Activated CD4-positive, CD25-positive, alpha-beta regulatory T cell treated with anti-CD3 and anti-CD28 coated beads, Interleukin-2, amount 50 U/mL, for 24 hours (primary cell): Measurements from ENCODE around the gene KRT84.

ENCODE experiments used
- ATAC-seq, 2 donors: fragments of 150-1000 bp; cut with Tn5 transposase; one replicate each; pipeline ENCODE4 v1.10.0; 2021; ENCODE audit warnings: mild to moderate bottlenecking in 1 of 2, moderate library complexity in 1 of 2

The KRT84 gene

DNA sequence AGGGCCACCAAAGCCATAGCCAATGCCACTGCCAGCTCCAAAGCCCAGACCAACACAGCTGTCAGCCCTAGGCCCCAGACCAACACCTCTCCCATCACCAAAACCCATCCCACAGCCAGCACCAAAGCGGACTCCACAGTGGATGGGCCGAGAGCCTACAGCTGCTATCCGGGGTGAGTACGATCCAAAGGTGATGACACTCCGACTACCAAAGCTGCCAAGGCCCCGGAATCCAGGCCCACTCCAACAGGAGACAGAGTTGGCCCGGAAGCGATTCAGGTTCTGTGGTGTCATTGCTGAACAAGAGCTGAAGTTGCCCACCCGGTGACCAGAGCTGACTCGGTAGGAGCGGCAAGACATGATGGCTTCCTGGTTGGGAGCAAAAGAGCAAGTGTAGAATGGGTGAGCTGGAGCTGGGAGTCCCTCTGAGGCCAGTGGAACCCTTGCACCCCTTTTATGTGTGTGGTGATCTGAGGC, at the start of gene KRT84:
Gene KRT84, minus strand, starts transcription at position 427 of the 477 bp plus-strand sequence. Its CDS starts 67 bp downstream, at position 360.
- no peak for ATAC-seq

- no peak for ATAC-seq
Measured at GRCh38 chr12:52434760-52435530, 49.5 kb upstream of the KRT84 start.

DNA sequence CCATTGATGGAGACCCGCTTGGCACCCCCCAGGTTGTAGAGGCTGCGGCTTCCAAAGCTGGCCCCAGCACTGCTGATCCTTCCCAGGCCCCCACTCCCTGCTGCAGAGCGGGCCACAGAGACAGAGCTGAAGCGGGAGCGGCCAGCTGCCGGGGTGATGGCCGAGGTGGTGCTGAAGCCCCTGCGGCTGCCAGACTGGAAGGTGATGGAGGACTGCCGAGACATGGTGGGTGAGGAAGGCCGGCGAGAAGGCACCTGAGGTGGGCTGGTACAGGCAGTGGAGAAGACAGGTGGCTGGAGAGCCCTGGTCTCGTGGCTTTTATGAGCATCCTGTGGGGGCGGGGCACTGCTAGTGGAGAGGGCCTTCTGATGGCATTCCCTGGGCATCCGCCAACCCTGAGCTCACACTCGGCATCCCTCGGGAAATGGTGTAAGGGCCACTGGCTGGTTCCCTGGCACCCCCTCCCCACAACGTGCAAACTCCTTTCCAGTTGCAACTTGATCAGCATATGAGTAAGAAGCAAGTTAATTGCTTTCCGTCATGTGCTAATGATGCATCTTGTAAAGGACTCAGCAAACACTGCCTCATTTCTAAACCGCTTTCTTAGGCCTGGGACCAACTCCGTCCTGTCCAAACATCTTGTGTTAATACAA, 48.8 kb upstream of the KRT84 start, which contains the start of gene KRT75:
Gene KRT75, minus strand, starts transcription at position 291 of the 653 bp plus-strand sequence. Its CDS starts 67 bp downstream, at position 224.
- ATAC-seq: no peak

DNA sequence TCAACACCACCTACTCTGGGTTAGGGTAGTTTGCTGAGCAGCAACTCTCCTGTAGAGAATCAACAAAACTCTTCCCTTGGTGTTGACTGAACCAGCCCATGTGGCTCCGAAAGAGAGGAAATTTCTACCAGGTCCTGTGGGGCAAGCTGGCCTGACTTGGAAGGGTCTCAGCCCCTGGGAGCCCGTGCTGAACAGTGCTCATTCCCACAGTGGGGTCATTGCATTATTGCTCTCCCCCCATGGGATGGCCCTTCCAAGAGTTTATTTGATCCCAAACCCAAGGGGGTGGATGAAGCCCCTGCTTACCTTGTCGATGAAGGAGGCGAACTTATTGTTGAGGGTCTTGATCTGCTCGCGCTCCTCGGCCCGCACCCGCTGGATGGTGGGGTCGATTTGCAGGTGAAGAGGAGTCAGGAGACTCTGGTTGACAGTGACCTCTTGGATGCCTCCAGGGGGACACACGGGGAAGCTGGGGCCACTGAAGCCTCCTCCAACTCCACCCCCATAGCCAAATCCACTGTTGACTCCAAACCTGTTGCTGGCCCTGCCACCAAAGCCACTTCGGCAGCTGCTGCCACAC, 48.1 kb upstream of the KRT84 start:
- no peak for ATAC-seq

DNA sequence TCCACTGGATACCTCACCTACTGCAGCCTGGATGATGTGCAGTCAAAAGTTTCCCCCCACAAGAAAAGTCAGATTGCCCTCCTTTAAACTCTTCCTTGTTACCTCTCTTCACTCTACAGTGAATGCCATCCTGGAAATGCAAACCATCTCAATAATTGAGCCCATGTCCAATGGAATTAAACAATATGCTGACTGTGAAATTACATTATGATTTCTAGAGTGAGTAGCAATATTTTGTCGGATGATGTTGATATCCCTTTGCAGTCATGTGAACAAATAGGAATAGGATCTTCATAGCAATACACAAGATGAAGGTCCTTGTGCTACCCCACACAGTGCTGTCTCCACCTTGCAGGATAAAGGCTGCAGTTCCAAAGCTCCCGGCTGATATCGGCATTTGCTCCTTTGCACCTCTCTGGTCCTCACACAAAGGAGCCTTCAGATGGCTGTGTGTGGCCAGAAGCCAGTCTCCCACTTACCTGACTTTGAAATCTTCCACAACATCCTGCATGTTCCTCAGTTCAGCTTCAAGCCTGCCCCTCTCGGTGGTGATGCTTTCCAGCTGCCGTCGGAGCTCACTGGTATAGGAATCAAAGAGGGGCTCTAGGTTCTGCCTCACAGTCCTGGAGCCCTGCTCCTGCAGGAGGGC, 47.2 kb upstream of the KRT84 start:
- no peak for ATAC-seq

- no peak for ATAC-seq
Measured at GRCh38 chr12:52428121-52428520, 42.7 kb upstream of the KRT84 start.

- ATAC-seq: no peak
Measured at GRCh38 chr12:52427083-52427482, 41.6 kb upstream of the KRT84 start.

DNA sequence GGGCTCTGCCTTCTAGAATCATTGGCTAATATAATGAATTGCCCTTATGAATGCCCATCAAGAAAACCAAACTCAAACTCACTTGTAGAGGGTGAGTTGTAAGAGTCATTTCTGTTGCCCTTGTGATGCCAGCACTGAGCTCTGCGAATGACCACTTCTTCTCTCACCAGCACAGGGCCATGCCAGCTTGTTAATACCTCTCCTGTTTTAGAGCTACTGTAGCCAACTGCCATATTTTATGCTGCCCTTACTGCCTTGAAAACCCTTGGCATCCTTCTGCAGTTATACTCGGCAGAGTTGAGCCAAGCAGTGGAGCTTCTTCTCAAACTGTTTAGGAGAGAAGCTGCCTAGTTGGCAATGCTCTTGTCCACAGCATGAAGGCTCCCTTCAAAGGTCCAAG, 40.6 kb upstream of the KRT84 start:
- no peak for ATAC-seq

DNA sequence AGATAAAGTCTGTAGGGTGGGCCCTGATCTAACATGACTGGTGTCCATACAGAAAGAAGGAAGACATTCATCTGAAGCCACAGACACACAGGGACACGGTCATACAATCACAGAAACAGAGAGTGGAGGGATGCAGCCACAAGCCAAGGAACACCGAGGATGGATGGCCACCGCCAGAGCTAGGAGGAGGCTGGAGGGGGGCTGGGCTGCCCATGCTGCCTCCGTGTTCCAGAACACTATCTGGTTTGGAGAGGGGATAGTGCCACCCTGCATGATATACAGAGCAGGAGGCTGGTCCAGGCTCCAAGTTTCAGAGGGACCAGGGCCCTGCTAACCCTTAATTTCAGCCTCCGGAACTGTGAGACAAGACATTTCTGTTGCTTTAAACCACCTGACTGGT, 40.0 kb upstream of the KRT84 start:
- no peak for ATAC-seq

- ATAC-seq: no peak
Measured at GRCh38 chr12:52423661-52424500, 38.4 kb upstream of the KRT84 start.

DNA sequence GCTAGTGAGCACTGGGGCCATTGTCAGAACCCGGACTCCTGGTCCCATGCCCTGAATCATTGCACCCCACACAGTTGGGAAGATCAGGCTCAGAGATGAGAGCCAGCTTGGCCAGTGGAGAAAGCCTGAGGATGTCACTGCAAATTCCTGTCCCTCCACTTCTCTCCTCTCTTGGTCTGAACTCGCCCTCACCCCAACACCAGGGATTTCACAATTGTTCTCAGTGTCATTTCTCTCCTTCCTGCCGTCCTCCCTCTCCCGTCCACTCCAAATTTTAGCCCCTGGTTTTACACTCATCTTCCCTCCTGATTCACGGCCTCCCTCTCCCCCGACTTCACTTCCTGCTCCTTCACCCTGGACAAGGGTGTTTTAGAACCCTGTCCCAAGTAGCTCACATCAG, 37.6 kb upstream of the KRT84 start:
- ATAC-seq: no peak

GRCh38 chr12:52419656-52420055, 34.2 kb upstream of the KRT84 start:
- no peak for ATAC-seq

DNA sequence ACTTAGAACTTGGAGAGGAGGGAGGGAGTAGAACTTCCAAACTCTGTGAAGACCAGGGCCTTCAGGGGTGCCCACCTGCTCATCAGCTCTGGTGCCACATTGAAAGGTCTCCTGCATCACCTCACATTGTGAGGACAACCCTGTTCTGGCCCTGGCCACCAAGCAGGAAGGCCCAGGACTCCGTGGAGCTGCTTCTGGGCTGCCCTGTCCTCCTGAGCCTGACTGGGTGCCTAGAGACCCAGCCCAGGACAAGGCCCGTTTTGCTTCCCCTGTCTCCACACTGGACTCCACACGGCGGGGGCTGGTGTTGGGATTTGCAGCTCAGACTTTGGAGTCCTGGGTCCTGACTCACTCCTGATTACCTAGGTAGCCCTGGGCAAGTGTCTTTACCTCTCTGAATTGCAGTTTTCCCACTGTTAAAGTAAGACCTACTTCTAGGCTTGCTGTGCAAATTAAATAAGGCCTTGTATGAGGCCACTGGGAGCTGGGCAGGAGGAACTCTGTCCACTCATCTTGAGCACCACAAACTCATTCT, 33.2 kb upstream of the KRT84 start:
- no peak for ATAC-seq

GRCh38 chr12:52417740-52418139, 32.3 kb upstream of the KRT84 start:
- no peak for ATAC-seq

GRCh38 chr12:52416795-52417194, 31.3 kb upstream of the KRT84 start:
- no peak for ATAC-seq

DNA sequence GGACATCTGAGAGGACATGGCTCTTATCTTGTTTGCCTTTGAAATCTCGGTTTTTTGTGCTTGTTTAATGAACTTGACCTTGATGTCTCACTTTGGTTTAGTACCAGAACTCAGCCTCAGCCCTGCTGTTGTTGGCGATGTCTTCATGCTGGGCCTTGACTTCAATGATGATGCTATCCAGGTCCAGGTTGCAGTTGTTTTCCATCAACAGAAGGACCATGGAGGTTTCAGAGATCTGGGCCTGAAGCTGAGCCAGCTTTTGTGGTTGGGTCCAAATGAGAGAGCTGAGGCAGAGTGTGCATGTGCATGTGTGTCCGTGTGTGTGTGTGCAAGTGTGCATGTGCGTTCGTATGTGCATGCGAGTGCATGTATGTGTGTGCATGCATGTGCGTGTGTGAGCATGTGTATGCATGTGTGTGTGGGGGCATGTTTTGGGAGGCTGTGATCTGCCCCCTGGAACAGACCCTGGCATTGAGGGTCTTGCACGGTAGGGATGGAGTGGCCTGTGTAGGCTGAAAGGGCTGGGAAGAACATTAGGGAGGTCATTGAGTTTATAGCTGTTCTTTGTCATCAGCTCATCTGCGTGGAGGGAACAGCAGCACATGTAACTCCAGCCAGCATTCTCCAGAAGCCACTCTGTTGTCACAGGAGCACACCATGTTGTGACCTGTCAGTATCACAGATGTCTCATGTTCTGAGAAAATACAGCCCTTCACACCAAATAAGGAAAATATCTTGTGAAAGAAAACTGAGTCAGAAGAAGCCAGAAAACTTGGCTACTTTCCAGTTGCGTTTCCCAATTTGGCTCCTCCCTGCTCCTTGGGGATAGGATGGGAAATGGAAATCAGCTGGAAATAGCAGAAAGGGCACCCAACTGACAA, 30.7 kb upstream of the KRT84 start:
- no peak for ATAC-seq

DNA sequence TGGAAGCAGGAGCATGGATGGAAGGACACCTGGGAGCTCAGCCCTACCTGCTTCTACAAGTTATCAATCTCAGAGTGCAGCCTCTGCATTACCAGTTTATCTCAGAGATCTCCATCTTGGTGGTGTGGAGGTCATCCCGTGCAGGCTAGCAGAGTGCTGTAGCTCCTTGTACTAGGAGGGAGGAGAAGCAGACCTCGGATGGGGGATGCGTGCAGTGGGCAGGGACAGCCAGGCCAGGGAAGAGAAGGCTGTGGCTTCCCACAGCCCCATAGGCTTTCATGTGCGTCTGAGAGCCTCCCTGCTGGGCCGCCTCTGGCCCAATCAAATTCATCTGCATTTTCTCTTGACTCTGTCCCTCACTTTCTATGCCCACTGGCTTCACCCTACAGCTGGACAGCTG, 29.5 kb upstream of the KRT84 start:
- no peak for ATAC-seq

GRCh38 chr12:52413782-52414345, 28.4 kb upstream of the KRT84 start:
- ATAC-seq: no peak

GRCh38 chr12:52413202-52413601, 27.8 kb upstream of the KRT84 start:
- no peak for ATAC-seq

DNA sequence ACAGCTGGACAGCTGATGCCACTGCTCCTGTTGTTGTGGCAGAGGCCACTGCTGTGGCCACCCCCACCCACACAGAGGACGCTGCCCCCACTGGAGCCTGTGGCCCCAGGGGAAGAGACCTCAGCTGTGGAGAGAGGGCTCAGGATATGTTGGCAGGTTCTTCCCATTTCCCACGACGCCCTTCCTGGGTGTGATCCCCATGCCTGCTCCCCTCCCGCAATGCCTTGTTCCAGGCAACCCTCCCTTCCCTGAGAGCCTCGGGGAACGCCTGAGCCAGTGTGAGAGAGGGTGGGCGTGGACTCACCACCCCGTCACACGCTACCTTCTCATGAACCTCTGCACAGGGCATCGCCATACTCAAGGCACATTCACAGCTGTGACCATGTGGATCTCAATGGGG, 26.4 kb upstream of the KRT84 start:
- no peak for ATAC-seq
